ENCODE results near the gene MAGI2. TPM values are rescaled to one million over a fixed set of nuclear protein-coding genes. Genes with fewer than 3 reads are reported as not detected.

MAGI2 gene
- total and polyA plus RNA-seq, 8 donors, result 6.1 to 9.2 (median 7.1) TPM

DNA sequence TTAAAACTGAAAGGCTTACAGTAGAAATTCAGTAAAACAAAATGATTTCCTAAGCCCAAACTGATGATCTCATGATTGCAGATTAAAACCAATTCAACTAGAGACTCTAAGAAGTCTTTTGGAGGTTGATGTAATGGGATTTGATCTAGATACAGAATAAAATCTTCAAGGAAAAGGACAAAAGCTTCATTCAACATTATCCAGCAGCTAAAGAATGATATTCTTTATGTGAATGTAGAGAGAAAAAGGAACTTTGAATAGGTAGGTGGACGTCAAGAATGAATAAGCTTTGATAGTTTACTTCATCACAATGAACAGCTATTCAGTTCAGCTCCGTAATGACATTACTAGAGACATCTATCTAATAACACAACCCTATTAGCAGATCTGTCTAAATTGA, 910.5 kb downstream of the MAGI2 start:
- H3K36me3 ChIP-seq, result no peaks in the 10 kb centered on the region
- TF ChIP-seq, protein P1, sequence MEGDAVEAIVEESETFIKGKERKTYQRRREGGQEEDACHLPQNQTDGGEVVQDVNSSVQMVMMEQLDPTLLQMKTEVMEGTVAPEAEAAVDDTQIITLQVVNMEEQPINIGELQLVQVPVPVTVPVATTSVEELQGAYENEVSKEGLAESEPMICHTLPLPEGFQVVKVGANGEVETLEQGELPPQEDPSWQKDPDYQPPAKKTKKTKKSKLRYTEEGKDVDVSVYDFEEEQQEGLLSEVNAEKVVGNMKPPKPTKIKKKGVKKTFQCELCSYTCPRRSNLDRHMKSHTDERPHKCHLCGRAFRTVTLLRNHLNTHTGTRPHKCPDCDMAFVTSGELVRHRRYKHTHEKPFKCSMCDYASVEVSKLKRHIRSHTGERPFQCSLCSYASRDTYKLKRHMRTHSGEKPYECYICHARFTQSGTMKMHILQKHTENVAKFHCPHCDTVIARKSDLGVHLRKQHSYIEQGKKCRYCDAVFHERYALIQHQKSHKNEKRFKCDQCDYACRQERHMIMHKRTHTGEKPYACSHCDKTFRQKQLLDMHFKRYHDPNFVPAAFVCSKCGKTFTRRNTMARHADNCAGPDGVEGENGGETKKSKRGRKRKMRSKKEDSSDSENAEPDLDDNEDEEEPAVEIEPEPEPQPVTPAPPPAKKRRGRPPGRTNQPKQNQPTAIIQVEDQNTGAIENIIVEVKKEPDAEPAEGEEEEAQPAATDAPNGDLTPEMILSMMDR (IDR thresholded peaks at IDR 0.05), result no peak
- no peak for ATAC-seq
- H3K27ac ChIP-seq, result no peak overlapping the region
- H3K4me3 ChIP-seq, result no peak overlapping the region
- intact Hi-C loops (cut with DNase I), result no loop called here
- H3K4me1 ChIP-seq, result no peaks in the 10 kb centered on the region
- DNase-seq, result no peak
- no peaks in the 10 kb centered on the region for H3K27me3 ChIP-seq
- peaks cover 0 to 2% of the 10 kb centered on the region in 2 donors for H3K9me3 ChIP-seq

DNA sequence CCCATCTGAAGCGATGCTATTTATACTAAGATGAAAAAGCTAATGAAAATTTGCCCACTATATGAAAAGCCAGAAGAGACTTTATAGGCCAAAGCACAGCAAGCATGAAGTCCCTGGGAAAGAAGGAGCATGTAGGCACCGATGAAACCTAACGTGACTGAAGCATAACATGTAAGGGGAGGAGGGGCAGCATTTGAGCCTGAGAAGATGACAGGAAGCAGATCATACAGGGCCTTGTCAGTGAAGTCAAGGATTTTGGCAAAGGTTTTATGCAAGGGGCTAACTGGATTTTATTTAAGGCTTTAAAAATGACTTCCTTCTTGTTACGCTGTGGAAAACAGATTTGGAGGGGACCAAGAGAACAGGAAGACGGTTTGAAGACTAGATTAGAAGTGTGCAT, 910.9 kb downstream of the MAGI2 start:
- Histone ChIP-seq H3K36me3 (no peaks in the 10 kb centered on the region), H3K27me3 (no peaks in the 10 kb centered on the region), H3K27ac (no peak overlapping the region), H3K9me3 (peaks cover 0 to 4% of the 10 kb centered on the region in 2 donors), H3K4me1 (no peaks in the 10 kb centered on the region), H3K4me3 (no peak overlapping the region)
- intact Hi-C loops (cut with DNase I), result no loop called here
- no peak for ATAC-seq
- DNase-seq, result no peak
- TF ChIP-seq, protein P1 (IDR thresholded peaks at IDR 0.05), result no peak

DNA sequence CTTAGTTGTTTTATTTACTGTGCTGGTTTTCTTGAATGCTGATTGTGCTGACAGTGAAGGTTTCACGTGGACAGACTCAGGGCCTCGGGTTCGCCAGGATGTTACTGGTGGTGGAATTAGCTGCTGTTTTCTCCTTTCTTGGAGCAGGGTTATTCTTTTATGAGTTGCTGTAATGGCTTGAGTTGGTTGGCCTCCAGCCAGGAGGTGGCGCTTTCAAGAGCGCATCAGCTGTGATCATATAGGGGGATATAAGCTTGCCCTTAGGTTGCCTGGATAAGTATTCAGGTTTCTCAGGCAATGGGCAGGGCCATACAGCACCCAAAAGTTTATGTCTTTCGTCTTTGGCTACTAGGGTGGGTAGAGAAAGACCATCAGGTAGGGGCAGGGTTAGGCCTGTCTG, 913.6 kb downstream of the MAGI2 start:
- intact Hi-C loops (cut with DNase I), result no loop called here
- TF ChIP-seq, protein P1 (IDR thresholded peaks at IDR 0.05), result no peak
- ATAC-seq (no peak), DNase-seq (no peak)
- Histone ChIP-seq H3K27ac (no peak overlapping the region), H3K9me3 (peaks cover 0 to 4% of the 10 kb centered on the region in 2 donors), H3K4me3 (no peak overlapping the region), H3K4me1 (no peaks in the 10 kb centered on the region), H3K27me3 (no peaks in the 10 kb centered on the region), H3K36me3 (no peaks in the 10 kb centered on the region)

DNA sequence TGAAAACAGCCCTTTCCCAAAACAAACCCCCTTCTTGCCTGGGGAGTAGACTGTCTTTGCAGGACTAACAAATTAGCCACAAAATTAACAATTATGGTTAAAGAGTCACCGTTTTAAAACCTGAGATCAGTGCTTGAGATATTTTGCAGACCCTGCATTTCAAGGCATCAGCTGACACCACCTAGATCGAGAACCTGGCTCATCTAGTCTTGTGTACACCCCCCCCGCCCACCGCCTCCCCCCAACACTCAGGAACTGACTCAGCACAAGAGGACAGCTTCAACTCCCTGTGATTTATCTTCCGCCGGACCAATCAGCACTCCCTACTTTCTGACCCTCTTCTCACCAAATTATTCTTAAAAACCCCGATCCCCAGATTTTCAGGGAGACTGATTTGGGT, 917.8 kb downstream of the MAGI2 start:
- H3K9me3 ChIP-seq, result peaks cover 0 to 4% of the 10 kb centered on the region in 2 donors
- H3K27me3 ChIP-seq, result no peaks in the 10 kb centered on the region
- H3K36me3 ChIP-seq, result no peaks in the 10 kb centered on the region
- intact Hi-C loops (cut with DNase I), result no loop called here
- no peak overlapping the region for H3K27ac ChIP-seq
- TF ChIP-seq, protein P1 (IDR thresholded peaks at IDR 0.05), result no peak
- no peak overlapping the region for H3K4me3 ChIP-seq
- DNase-seq (no peak), ATAC-seq (no peak)
- no peaks in the 10 kb centered on the region for H3K4me1 ChIP-seq

DNA sequence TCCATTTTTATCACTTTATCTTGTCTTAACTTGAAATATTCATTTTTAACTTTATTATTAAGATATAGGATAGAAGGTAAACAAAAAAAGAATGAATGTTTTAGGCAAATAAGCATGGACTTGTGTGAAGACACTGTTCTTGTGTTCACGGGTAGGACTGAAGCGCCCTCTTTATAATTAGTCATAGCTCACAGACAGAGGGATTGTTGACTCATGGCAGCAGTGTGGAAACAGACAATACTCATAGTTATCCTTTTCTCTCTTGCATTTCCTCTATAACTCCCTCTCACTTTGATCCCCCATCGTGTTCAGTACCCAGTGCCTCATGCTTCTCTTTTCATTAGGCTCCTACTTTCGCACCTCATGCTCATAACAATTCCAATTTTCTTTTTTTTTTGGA, 923.1 kb downstream of the MAGI2 start:
- H3K4me1 ChIP-seq, result no peaks in the 10 kb centered on the region
- ATAC-seq (no peak), DNase-seq (no peak)
- no peak overlapping the region for H3K27ac ChIP-seq
- no peaks in the 10 kb centered on the region for H3K9me3 ChIP-seq
- no peak overlapping the region for H3K4me3 ChIP-seq
- intact Hi-C loops (cut with DNase I), result no loop called here
- TF ChIP-seq, protein P1 (IDR thresholded peaks at IDR 0.05), result no peak
- H3K36me3 ChIP-seq, result no peaks in the 10 kb centered on the region
- no peaks in the 10 kb centered on the region for H3K27me3 ChIP-seq

Measured in left lung (tissue), 10 donors.